NT2/D1 (cell line): ENCODE measurements around the gene ABCA10.
"Not testable (repeated sequence)": the region's sequence is repeated elsewhere in the genome, so short reads cannot be mapped to it uniquely, and the experiment has no call there.

Source experiments
- DNase-seq: peaks from one replicate; pipeline ENCODE4 v3.0.0-alpha.2; 2011; ENCODE audit warnings: low read depth, low spot score
- H3K27me3 ChIP-seq: 2 replicates; pipeline ENCODE4 v1.6.0; 2011; ENCODE audit warnings: mild to moderate bottlenecking; ENCODE audit not compliant: insufficient read length, insufficient read depth
- H3K36me3 ChIP-seq: 2 replicates; pipeline ENCODE4 v1.6.1; 2011; ENCODE audit warnings: mild to moderate bottlenecking, low read length, mixed read lengths; ENCODE audit not compliant: insufficient read depth, insufficient read length
- H3K4me1 ChIP-seq: 2 replicates; pipeline ENCODE4 v1.5.1; 2011; ENCODE audit not compliant: insufficient read depth, insufficient read length
- H3K4me3 ChIP-seq: 2 replicates; pipeline ENCODE4 v1.5.1; 2011; ENCODE audit warnings: low read depth; ENCODE audit not compliant: insufficient read length
- H3K9ac ChIP-seq: 2 replicates; pipeline ENCODE4 v1.6.0; 2011; ENCODE audit warnings: low read depth; ENCODE audit not compliant: insufficient read length
- H3K9me3 ChIP-seq: 2 replicates; pipeline ENCODE4 v1.5.1; 2011; ENCODE audit warnings: mild to moderate bottlenecking, low read length; ENCODE audit not compliant: insufficient read depth
- SUZ12 ChIP-seq: IDR thresholded peaks from 2 replicates; pipeline ENCODE4 v1.6.1; 2011; ENCODE audit not compliant: insufficient read length, insufficient read depth; ENCODE audit errors: extremely low read depth
- YY1 ChIP-seq: IDR thresholded peaks from 2 replicates; pipeline ENCODE4 v1.6.1; 2011; ENCODE audit not compliant: insufficient read length, insufficient read depth
- ZNF274 ChIP-seq: IDR thresholded peaks from 2 replicates; pipeline ENCODE4 v1.6.1; 2011; ENCODE audit warnings: mild to moderate bottlenecking, low read depth, low read length

Gene ABCA10

GRCh38 chr17:69228576-69228975 lies at the start of gene ABCA10:
TSS of gene ABCA10 (minus strand) at chr17:69228824. CDS start at chr17:69225358, 3,466 bp downstream.
- Histone ChIP-seq H3K9me3 (peaks cover 6% of the 10 kb centered on the region; the same call in 1 of the 2 replicates), H3K4me1 (no peaks in the 10 kb centered on the region), H3K27me3 (no peaks in the 10 kb centered on the region), H3K9ac (no peak within 1 kb of the TSS), H3K4me3 (no peak within 1 kb of the TSS), H3K36me3 (no peaks in the 10 kb centered on the region)
- no peak for TF ChIP-seq YY1
- no peak for TF ChIP-seq ZNF274
- no peak for TF ChIP-seq SUZ12
- DNase-seq, result no peak

GRCh38 chr17:69276279-69276678 lies 47.7 kb upstream of the ABCA10 start:
- not testable (repeated sequence) for H3K9me3 ChIP-seq, H3K9ac ChIP-seq, H3K4me1 ChIP-seq, H3K36me3 ChIP-seq, H3K27me3 ChIP-seq, H3K4me3 ChIP-seq, DNase-seq

- H3K4me3 ChIP-seq, result no peak overlapping the region
- no peaks in the 10 kb centered on the region for H3K4me1 ChIP-seq
- H3K36me3 ChIP-seq, result no peaks in the 10 kb centered on the region
- H3K9ac ChIP-seq, result no peak overlapping the region
- TF ChIP-seq ZNF274 (no peak), SUZ12 (no peak), YY1 (no peak)
- DNase-seq, result no peak
- H3K27me3 ChIP-seq, result no peaks in the 10 kb centered on the region
- no peaks in the 10 kb centered on the region for H3K9me3 ChIP-seq
Measured at GRCh38 chr17:69275751-69276150, 47.1 kb upstream of the ABCA10 start.

- Histone ChIP-seq H3K9me3 (no peaks in the 10 kb centered on the region), H3K4me1 (no peaks in the 10 kb centered on the region), H3K4me3 (no peak overlapping the region), H3K36me3 (no peaks in the 10 kb centered on the region), H3K27me3 (no peaks in the 10 kb centered on the region), H3K9ac (no peak overlapping the region)
- no peak for TF ChIP-seq SUZ12
- TF ChIP-seq ZNF274, result no peak
- TF ChIP-seq YY1, result no peak
- no peak for DNase-seq
Measured at GRCh38 chr17:69271023-69271422, 42.4 kb upstream of the ABCA10 start.

GRCh38 chr17:69269131-69269998 lies 40.7 kb upstream of the ABCA10 start:
- no peak for TF ChIP-seq YY1
- TF ChIP-seq ZNF274, result no peak
- no peak for TF ChIP-seq SUZ12
- no peak for DNase-seq

GRCh38 chr17:69268543-69269014 lies 40.0 kb upstream of the ABCA10 start:
- H3K27me3 ChIP-seq, result no peaks in the 10 kb centered on the region
- no peaks in the 10 kb centered on the region for H3K9me3 ChIP-seq
- TF ChIP-seq YY1, result no peak
- TF ChIP-seq ZNF274, result no peak
- no peak for TF ChIP-seq SUZ12
- no peaks in the 10 kb centered on the region for H3K4me1 ChIP-seq
- H3K9ac ChIP-seq, result no peak overlapping the region
- H3K36me3 ChIP-seq, result no peaks in the 10 kb centered on the region
- no peak overlapping the region for H3K4me3 ChIP-seq
- no peak for DNase-seq

More at GRCh38 chr17:69269131-69269998, 40.7 kb upstream of the ABCA10 start:
- Histone ChIP-seq H3K4me3 (no peak overlapping the region), H3K9me3 (no peaks in the 10 kb centered on the region), H3K36me3 (no peaks in the 10 kb centered on the region), H3K4me1 (no peaks in the 10 kb centered on the region), H3K27me3 (no peaks in the 10 kb centered on the region), H3K9ac (no peak overlapping the region)

GRCh38 chr17:69267219-69267618 lies 38.6 kb upstream of the ABCA10 start:
- Histone ChIP-seq H3K9me3 (no peaks in the 10 kb centered on the region), H3K4me1 (no peaks in the 10 kb centered on the region), H3K4me3 (no peak overlapping the region), H3K36me3 (no peaks in the 10 kb centered on the region), H3K9ac (no peak overlapping the region), H3K27me3 (no peaks in the 10 kb centered on the region)
- TF ChIP-seq ZNF274 (no peak), SUZ12 (no peak), YY1 (no peak)
- DNase-seq, result no peak
